ENCODE results near the gene ARHGAP18.

Gene ARHGAP18

GRCh38 chr6:129619579-129620233, 90.3 kb downstream of the ARHGAP18 start:
- no peak overlapping the region for H3K27ac ChIP-seq (ENCODE audit: low read depth, low read length)

GRCh38 chr6:129617986-129618385, 92.0 kb downstream of the ARHGAP18 start:
- Histone ChIP-seq H3F3A (ENCODE audit: control insufficient read depth, insufficient read depth) (no peaks in the 10 kb centered on the region), H3K4me1 (ENCODE audit: control insufficient read depth, low read length) (no peaks in the 10 kb centered on the region), H3K79me2 (ENCODE audit: control insufficient read depth, low read length) (no peaks in the 10 kb centered on the region), H3K27ac (ENCODE audit: low read depth, low read length) (no peak overlapping the region), H3K9me3 (ENCODE audit: control insufficient read depth, insufficient read depth, low read length) (no peaks in the 10 kb centered on the region), H3K4me2 (ENCODE audit: low read length) (no peak overlapping the region), H3K9me2 (replicated peaks; ENCODE audit: control insufficient read depth, low read length) (no peaks in the 10 kb centered on the region), H3K36me3 (ENCODE audit: control insufficient read depth, low read length) (no peaks in the 10 kb centered on the region), H4K20me1 (ENCODE audit: control insufficient read depth, insufficient read depth, low read depth, low read length) (no peaks in the 10 kb centered on the region), H3K4me3 (ENCODE audit: low read length) (no peak overlapping the region), H3K27me3 (ENCODE audit: control insufficient read depth, low read length) (no peaks in the 10 kb centered on the region)
- TF ChIP-seq CTCF (IDR thresholded peaks at IDR 0.05; ENCODE audit: low read depth, low read length, poor library complexity, severe bottlenecking) (no peak), EZH2phosphoT487 (IDR thresholded peaks at IDR 0.05; ENCODE audit: borderline replicate concordance, low read length) (no peak)

More at GRCh38 chr6:129619579-129620233, 90.3 kb downstream of the ARHGAP18 start:
- H4K20me1 ChIP-seq (ENCODE audit: control insufficient read depth, insufficient read depth, low read depth, low read length) = no peaks in the 10 kb centered on the region
- no peaks in the 10 kb centered on the region for H3K27me3 ChIP-seq (ENCODE audit: control insufficient read depth, low read length)
- H3F3A ChIP-seq (ENCODE audit: control insufficient read depth, insufficient read depth) = no peaks in the 10 kb centered on the region
- no peak overlapping the region for H3K4me3 ChIP-seq (ENCODE audit: low read length)
- H3K4me1 ChIP-seq (ENCODE audit: control insufficient read depth, low read length) = no peaks in the 10 kb centered on the region
- H3K9me3 ChIP-seq (ENCODE audit: control insufficient read depth, insufficient read depth, low read length) = no peaks in the 10 kb centered on the region
- H3K9me2 ChIP-seq (replicated peaks; ENCODE audit: control insufficient read depth, low read length) = no peaks in the 10 kb centered on the region
- TF ChIP-seq EZH2phosphoT487 (IDR thresholded peaks at IDR 0.05; ENCODE audit: borderline replicate concordance, low read length) (no peak), CTCF (IDR thresholded peaks at IDR 0.05; ENCODE audit: low read depth, low read length, poor library complexity, severe bottlenecking) (no peak)
- H3K4me2 ChIP-seq (ENCODE audit: low read length) = no peak overlapping the region
- no peaks in the 10 kb centered on the region for H3K79me2 ChIP-seq (ENCODE audit: control insufficient read depth, low read length)
- no peaks in the 10 kb centered on the region for H3K36me3 ChIP-seq (ENCODE audit: control insufficient read depth, low read length)

GRCh38 chr6:129615496-129615895, 94.5 kb downstream of the ARHGAP18 start:
- no peaks in the 10 kb centered on the region for H3K27me3 ChIP-seq (ENCODE audit: control insufficient read depth, low read length)
- H3K27ac ChIP-seq (ENCODE audit: low read depth, low read length) = no peak overlapping the region
- no peaks in the 10 kb centered on the region for H3K36me3 ChIP-seq (ENCODE audit: control insufficient read depth, low read length)
- H3K79me2 ChIP-seq (ENCODE audit: control insufficient read depth, low read length) = no peaks in the 10 kb centered on the region
- no peaks in the 10 kb centered on the region for H3K9me3 ChIP-seq (ENCODE audit: control insufficient read depth, insufficient read depth, low read length)
- TF ChIP-seq EZH2phosphoT487 (IDR thresholded peaks at IDR 0.05; ENCODE audit: borderline replicate concordance, low read length) (no peak), CTCF (IDR thresholded peaks at IDR 0.05; ENCODE audit: low read depth, low read length, poor library complexity, severe bottlenecking) (no peak)
- no peak overlapping the region for H3K4me2 ChIP-seq (ENCODE audit: low read length)
- no peaks in the 10 kb centered on the region for H3K9me2 ChIP-seq (replicated peaks; ENCODE audit: control insufficient read depth, low read length)
- H3K4me3 ChIP-seq (ENCODE audit: low read length) = no peak overlapping the region
- H3K4me1 ChIP-seq (ENCODE audit: control insufficient read depth, low read length) = no peaks in the 10 kb centered on the region
- no peaks in the 10 kb centered on the region for H4K20me1 ChIP-seq (ENCODE audit: control insufficient read depth, insufficient read depth, low read depth, low read length)
- no peaks in the 10 kb centered on the region for H3F3A ChIP-seq (ENCODE audit: control insufficient read depth, insufficient read depth)
